GM19324 (cell line): ENCODE measurements around the gene SIK3.
A peak's percentile ranks its signal among the peaks of the same experiment; 100 is the strongest.
"Not testable (repeated sequence)": the region's sequence is repeated elsewhere in the genome, so short reads cannot be mapped to it uniquely, and the experiment has no call there.

Source experiments
- ATAC-seq: cut with Tn5 transposase; IDR thresholded peaks from one replicate; pipeline ENCODE4 v1.9.1; 2021; ENCODE audit warnings: mild to moderate bottlenecking, moderate library complexity; ENCODE audit not compliant: unreplicated experiment, low FRiP score

Gene SIK3

DNA sequence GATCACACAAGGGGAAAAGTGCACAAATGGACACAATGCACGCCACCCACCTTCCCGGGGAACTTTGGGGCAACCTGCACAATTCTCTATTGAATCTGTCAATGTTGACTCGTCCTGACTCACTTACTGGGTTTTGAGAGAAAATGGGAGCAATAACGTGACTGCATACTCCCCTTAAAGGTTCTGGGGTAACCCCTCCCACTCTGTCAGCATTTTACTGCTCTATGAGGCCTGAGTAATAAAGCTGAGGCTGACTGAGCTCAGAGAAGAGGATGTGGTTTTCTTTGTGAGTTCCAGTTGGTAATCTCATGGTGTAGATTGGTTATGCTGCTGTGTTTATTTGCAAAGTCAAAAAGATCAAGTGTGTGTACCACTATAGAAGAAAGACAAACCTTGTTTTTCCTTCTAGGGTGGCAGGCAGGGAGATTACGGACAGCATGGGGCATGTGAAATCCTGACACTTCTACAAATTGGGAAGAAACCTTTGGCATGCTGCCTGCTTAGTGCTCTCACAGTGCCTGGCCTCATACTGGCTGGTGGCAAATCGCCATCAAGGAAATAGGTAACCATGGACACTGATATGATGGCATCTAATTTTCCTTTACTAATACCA, 244.7 kb downstream of the SIK3 start:
- ATAC-seq = peak; percentile 82

DNA sequence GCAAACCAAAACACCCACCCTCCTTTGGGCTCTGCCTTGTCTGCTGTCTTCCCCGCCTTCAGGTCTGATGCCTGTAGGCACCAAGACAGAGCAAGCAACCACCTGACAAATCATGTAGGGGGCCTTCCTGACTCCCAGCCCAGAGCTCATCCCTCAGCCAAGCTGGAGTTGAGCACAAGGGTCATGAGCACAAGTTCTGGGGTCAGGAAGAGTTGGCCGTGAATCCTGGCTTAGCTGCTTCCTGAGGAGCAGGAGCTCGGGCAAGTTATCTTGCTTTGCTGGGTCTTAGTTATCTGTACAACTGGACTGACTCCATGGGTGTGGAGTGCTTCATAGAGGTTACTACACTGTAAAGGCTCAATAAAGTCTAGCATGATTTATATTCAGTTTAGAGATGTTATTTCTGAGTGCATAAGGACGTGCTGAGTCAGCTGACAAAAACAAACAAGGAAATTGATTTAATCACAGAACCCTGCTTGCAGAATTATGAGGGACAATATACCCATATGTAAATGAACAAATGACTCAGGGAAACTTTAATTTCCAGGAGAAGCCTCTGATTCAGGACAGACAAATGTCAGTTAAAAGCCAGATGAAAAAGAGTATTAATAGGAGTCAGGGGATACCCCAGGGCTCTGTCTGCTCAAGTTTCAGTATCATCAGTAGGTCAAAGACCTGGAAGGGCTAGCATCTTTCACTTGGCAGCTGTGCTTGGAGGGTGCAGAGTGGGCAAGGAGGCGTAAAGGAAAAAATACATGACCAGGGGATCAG, 245.8 kb downstream of the SIK3 start:
- no peak for ATAC-seq

DNA sequence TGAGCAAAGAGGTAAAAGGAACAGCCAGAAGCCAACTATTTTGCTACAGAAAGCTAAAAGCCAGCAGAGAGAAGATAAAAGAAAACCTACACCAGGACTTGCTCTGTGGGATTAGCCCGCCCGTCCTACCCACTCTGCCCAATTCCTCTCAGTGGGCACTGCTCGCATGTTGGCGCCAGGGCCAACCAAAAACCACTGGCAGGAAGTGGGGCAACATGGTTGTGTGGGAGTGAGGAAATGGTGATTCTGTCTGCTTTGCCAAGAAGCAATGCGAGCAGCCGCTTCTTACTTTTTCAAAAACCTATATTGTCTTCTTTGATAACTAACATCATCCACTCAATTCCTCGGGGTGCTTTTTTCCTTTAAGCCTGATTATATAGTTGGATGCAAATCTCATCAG, 246.6 kb downstream of the SIK3 start:
- no peak for ATAC-seq

DNA sequence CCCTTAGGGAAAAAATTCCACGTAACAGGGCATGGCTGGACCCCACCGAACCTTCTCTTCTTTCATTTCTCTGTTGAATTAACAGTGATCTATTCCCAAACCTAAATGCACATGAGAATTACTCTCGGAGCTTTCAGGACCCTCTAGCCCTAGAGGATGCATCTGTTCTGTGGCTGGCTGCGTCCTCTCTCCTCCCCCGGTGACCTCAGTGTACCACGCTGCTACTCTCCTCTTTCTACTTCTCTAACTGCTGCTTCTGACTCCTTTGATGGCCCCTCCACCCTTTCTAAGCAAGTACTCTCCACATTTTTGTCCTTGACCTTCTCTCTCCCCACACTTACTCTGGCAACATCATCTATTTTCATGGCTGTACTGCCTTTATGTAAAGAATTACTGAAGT, 248.7 kb downstream of the SIK3 start:
- ATAC-seq = no peak

DNA sequence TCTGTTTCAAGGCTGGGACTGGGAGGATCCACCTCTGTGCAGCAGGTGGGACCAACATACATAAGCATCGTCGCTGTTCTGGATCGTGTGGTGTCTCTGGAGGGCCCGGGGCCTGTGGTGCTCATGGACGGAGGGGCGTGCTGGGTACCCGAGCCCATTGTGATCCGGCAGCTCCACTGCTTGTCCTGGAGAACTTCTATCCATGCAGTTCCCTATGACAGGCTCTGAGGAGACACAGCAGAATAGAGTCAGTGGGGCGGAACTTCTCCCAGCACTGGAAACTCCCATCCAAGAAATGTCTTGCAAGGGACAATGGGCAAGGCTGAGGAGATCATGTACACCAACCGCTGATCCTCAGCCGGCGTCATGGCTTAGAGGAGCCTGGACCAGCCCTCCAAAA, 249.2 kb downstream of the SIK3 start:
- ATAC-seq = no peak

DNA sequence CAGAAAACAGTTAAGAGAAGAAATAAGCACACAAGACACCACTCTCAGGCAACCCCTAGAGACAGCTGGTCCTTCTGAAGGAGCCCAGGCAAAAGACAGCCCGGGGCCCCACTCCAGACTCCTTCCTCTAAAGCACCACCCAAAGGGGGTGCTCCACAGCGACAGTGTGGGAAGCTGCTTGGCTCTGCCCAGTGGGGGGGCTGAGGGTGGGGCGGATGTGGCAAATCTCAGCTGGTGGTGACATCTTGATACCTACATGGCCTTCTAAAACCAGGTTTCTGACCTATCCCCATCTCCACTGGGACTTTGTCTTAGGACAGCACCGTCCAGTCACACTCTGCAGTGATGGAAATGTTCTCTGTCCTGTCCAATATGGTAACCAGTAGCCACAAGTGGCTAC, 250.6 kb downstream of the SIK3 start:
- no peak for ATAC-seq

DNA sequence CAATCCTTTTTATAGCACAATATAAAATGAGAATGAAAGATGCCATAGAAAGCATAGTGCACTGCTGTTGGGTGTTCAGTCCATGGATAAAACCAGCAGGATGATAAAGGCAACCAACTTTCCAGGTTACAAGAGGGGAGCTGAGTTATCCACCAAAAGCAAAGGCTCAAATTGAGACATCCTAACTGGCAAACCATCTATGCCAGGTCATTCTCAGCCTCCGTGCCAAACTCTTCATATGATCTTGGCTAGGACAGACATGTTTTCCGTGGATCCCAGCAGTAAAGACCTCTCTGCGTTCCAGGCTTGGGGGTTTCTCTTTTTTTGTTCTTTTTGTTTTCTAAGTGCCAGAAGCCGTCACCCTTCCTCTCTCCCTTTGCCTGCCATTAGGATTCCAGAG, 253.5 kb downstream of the SIK3 start:
- ATAC-seq = no peak

DNA sequence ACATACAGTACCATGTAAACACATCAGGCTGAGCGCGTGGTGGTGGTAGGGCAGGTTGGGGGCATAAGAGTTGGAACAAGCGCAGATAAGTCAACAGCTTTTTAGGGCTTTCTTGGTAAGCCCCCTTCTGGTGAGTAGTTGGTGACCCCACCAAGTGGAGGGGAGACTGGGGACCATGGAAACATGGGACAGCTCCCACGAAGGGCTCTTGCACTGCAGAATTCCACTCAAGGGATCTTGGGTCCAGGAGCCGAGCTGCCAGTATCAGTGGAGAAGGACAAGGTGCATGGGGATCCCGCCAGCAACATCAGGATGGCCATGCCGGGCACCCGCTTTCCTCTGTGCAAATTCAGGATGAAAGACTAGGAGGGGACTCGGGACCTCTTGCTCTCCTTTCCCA, 254.6 kb downstream of the SIK3 start:
- no peak for ATAC-seq

DNA sequence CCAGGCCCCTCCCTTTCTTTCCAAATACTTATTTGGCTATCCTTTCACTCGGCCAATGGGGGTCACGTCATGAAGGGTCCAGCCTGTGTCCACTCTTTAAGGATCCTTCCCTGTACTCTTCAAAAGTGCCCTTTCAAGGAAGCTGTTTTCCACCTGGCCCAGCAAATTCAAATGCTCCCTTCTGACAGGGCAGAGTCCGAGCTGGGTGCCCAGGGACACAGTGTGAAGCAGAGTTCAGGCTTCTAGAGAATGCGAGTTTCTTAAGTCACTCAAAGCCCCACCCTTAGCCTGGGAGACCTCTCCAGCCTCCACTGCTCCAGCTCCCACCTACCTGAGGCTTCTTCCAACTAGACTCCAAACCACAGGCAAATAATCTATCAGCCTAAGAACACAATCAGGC, 255.3 kb downstream of the SIK3 start:
- no peak for ATAC-seq

DNA sequence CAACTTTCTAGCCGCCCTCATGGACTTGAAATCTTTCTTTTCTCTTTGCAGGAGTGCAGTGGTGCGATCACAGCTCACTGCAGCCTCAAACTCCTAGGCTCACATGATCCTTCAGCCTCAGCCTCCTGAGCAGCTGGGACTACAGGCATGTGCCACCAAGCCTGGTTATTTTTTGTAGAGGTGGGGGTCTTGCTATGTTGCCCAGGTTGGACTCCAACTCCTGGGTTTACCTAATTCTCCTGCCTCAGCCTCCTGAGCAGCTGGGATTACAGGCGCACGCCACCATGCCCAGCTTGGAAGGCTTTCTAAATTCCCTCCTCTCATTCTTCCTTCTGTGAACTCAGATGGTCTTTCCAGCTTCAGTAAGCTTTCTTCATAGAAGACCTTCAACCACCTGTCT, 256.1 kb downstream of the SIK3 start:
- ATAC-seq = no peak

DNA sequence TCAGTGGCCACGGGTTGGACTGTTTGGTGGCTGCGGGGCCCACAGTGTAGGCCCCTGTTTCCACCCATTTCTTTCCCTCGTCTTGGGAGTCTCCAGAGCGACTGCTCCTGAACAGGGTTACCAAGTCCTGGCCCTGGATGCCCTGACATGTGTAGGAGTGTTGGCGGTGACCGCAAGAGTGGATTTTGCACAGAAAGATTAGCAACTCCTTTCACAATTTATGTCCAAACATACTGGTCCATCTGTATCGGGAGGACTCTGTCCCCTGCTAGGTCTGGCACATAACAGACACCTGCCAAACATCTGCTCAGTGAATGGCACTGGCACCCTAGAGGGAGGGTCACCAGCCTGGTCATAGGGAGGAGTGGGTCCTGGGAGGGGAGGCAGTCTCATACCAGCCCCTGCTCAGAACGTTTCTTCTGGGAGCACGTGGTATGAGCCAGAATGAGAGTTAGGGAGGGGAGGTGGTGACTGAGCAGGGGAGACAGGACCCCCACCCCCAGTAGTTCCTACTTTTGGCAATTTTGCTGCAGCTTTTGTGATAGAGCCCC, 257.4 kb downstream of the SIK3 start:
- ATAC-seq = no peak

DNA sequence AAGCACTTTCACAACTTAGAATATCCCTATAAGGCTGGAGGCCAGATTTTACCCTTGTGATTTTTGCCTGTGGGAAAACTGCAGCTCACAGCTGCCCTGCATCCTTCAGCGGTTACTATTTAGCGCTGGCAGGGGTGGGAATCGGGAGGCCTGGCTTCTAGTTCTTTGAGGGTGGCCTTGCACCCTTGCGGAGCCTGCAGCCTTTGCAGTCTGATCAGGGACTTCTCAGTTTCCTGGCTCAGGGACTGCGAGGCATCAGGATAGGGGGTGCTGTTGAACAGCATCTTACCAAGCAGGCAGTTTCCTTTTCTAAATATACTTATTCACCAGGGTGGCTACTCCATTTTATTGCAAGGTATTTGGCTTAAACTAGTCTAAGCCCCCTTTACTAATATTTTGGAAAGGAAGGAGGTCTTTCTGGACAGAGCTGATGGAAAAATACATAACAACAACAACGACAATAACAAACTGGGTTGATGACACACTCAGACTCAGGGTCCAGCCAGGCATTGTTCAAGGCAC, 257.9 kb downstream of the SIK3 start:
- no peak for ATAC-seq

DNA sequence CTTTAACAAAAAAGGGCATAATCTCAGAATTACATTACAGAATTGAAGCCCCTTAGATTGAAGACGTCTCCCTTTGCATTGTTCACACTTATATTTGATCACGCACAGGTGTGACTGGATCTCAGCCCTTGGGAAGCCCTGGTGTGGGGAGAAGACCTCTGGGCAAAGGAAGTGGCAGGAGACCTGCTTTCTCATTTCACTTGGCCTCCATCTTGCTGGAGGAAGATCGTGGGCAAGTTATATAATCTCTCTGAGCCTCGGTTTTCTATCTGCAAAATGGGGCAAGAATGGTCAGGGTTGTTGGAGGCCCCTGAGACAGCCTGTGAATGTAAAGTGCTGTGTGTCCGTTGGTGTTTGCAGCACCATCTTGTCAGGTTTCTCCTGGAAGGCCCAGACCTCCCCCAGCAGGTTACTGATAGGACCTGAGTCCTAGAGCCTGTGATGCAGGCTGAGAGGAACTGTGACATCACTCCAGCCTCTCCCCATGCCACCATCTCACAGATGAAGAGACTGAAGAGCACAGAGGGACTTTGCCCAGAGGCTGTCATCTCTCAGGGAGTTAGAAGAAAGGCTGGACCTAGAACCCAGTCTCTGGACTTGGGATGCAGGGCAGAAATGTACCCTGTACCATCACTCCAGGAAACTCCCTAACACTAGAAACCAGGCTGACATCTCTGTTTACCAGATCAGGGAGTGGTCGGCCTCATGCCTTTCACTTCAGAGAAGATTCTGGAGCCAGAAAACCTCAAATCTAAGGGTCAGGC, 259.7 kb downstream of the SIK3 start:
- ATAC-seq = no peak

DNA sequence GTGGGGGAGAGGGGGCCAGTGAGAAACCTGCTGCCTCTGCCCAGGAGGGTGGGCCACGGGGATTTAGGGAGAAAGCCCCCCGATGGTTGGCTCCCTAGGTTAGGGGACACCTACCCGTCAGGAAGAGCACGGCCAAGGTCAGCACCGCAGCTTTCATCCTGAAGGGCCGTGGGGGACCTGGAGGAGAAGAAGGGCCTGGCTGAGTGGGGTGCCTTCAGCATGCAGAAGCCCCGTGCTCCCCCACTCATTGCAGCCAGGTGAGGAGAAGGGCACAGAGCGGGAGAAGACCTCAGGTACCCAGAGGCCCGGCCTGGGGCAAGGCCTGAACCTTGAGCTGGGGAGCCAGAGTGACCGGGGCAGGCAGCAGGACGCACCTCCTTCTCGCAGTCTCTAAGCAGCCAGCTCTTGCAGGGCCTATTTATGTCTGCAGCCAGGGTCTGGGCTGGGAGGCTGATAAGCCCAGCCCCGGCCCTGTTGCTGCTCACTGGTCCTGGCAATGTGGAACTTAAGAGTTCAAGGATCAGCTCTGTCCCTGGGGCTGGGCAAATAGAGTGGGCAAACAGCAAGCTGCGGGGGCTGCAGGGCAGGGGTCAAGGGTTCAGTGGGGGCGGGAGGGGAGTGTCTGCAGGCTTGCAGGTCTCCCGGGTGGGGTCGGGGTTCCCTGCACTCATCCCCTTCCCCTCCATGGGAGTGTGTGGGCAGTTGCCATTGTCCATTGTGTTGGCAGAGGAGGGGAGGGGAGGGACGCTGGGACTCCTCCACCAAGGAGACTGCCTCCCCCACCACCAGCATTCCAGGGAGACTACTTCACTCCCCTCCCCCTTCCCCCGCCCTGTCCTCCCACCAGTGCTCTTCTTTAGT, 260.8 kb downstream of the SIK3 start, which contains the start of gene APOA1:
Gene APOA1 (minus strand): TSS at position 392 of the 861 bp plus-strand sequence. CDS start 235 bp downstream, at position 157.
- no peak for ATAC-seq

DNA sequence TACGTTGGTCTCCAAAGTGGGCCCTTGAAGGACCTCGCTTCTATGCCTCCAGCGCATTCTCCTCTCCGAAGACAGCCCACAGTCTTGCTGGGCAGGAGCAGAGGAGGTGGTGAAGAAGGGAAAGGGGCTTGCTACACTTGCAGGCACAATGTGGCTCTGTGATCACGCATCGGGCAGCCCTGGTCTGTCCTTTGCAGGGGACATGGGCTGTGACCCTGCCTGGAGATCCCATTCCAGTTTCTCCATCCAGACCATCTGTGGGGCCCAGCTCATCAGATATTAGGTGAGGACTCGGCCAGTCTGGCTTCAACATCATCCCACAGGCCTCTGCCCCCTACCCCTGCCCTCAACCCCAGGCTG, 261.6 kb downstream of the SIK3 start:
- no peak for ATAC-seq

DNA sequence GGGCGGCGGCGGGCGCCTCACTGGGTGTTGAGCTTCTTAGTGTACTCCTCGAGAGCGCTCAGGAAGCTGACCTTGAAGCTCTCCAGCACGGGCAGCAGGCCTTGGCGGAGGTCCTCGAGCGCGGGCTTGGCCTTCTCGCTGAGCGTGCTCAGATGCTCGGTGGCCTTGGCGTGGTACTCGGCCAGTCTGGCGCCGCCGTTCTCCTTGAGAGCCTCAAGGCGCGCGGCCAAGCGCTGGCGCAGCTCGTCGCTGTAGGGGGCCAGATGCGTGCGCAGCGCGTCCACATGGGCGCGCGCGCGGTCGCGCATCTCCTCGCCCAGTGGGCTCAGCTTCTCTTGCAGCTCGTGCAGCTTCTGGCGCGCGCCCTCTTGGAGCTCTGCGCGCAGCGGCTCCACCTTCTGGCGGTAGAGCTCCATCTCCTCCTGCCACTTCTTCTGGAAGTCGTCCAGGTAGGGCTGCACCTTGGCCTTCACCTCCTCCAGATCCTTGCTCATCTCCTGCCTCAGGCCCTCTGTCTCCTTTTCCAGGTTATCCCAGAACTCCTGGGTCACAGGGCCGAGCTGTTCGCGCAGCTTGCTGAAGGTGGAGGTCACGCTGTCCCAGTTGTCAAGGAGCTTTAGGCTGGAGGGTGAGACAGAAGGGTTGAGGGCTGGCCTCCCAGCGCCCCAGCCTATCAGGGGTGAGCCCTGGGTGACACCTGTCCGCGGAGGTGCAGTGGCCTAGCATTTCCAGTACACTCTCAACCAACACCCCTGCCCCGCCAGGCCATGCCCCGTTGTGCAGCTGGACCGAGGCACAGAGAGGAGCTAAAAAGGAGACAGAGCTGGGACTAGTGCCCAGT, 262.2 kb downstream of the SIK3 start:
- peak; percentile 63 for ATAC-seq

DNA sequence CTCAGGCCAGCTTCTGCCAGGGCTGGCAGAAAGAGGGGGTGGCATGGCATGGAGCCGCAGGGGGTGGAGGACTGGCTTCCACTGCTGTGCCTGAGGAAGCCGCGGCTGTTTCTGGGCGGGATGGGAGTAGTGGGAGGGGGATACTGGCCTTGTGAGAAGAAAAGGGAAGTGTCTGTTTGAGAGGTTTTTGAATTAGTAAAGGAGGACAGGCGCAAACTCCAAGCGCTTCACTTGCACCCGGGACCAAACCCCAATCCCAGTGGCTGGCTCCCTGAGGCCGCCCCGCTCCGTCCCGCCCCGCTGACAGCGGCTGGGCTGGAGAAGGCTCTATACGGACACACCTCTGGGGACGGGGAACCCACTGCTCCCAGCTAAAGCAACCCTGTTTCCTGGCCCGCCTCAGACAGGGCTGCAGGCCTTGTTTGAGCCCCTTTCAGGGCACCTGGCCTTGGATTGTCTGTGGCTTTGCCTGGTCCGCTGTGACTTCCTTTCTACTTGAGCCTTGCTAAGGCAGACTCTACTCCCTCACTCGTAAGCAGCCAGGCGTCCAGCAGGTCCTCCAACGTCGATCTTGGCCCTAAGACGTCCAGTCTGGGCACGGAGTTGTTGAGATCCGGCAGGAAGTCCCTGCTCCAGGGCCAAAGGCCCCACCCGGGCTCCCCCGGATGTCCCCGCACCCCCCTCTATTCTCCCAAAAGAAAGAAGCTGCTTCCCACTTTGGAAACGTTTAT, 263.0 kb downstream of the SIK3 start:
- no peak for ATAC-seq

DNA sequence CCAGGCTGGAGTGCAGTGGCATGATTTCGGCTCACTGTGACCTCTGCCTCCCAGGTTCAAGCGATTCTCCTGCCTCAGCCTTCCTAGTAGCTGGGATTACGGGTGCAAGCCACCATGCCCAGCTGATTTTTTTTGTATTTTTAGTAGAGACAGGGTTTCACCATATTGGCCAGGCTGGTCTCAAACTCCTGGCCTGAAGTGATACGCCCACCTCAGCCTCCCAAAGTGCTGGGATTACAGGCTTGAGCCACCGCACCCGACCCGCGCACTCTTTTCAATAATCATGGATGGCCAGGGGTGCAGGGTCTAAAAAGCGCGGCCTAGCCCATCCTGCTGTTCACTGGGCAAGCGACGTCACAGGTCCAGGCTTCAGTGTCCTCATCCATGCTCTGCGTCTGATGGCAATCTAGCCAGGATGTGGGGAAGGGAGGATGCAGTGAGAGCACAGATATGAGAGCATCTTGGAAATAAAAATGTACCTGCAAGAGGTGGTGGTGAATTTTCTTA, 263.6 kb downstream of the SIK3 start:
- ATAC-seq = not testable (repeated sequence)
